Caco-2 (cell line): ENCODE results near the gene SLC27A4. TPM values are rescaled to one million over a fixed set of nuclear protein-coding genes. Genes with fewer than 3 reads are reported as not detected.

Source experiments
- BruUV-seq: library from RNA; stranded (reverse); fragments of 400-500 nt; replicated peaks from 2 replicates; lab custom pipeline; 2021; lab: Mats Ljungman, UMichigan
- CTCF ChIA-PET: fragments of 300-600 bp; sonication (Branson Sonifier 250); formaldehyde crosslinking; loops from one replicate; lab custom pipeline; 2022; ENCODE audit warnings: antibody characterized with exemption; lab: Charles Lee
- POLR2A ChIA-PET: fragments of 300-600 bp; sonication (Branson Sonifier 250); formaldehyde crosslinking; loops from one replicate; lab custom pipeline; 2022; ENCODE audit warnings: antibody characterized with exemption; lab: Charles Lee
- DNase-seq, 2 experiments: peaks; one replicate each; pipeline versions ENCODE4 v3.0.0 to v3.0.0-alpha.2; 2020 to 2022
- H3K27me3 ChIP-seq: replicated peaks from 2 replicates; pipeline ENCODE4 v1.6.0; 2011; ENCODE audit warnings: low read length; ENCODE audit not compliant: control insufficient read depth, insufficient read depth
- H3K36me3 ChIP-seq: 2 replicates; pipeline ENCODE4 v1.5.1; 2011; ENCODE audit warnings: low read length; ENCODE audit not compliant: control insufficient read depth, insufficient read depth
- H3K4me1 ChIP-seq: fragments of 250-450 bp; sonication (Bioruptor Pico); 2 replicates; pipeline ENCODE4 v1.5.1; 2020; ENCODE audit warnings: mild to moderate bottlenecking
- H3K4me3 ChIP-seq: 2 replicates; pipeline ENCODE4 v1.5.1; 2011; ENCODE audit warnings: low read depth, mild to moderate bottlenecking, control low read depth, low read length
- H3K9me3 ChIP-seq: fragments of 250-450 bp; sonication (Bioruptor Pico); 2 replicates; pipeline ENCODE4 v1.5.1; 2020; ENCODE audit warnings: mild to moderate bottlenecking, moderate library complexity
- H3K27ac Mint-ChIP-seq: one replicate; pipeline ENCODE4 v1.8.0; 2022; ENCODE audit warnings: mixed read lengths; ENCODE audit not compliant: unreplicated experiment
- H3K27me3 Mint-ChIP-seq: one replicate; pipeline ENCODE4 v1.8.0; 2022; ENCODE audit warnings: mixed read lengths; ENCODE audit not compliant: insufficient read depth, unreplicated experiment
- H3K36me3 Mint-ChIP-seq: one replicate; pipeline ENCODE4 v1.8.0; 2022; ENCODE audit warnings: mild to moderate bottlenecking, mixed read lengths; ENCODE audit not compliant: insufficient read depth, unreplicated experiment
- H3K4me1 Mint-ChIP-seq: one replicate; pipeline ENCODE4 v1.8.0; 2022; ENCODE audit warnings: low read depth, mixed read lengths; ENCODE audit not compliant: unreplicated experiment
- H3K4me3 Mint-ChIP-seq: one replicate; pipeline ENCODE4 v1.8.0; 2022; ENCODE audit warnings: mild to moderate bottlenecking, moderate library complexity, mixed read lengths; ENCODE audit not compliant: unreplicated experiment
- H3K9me3 Mint-ChIP-seq: one replicate; pipeline ENCODE4 v1.8.0; 2022; ENCODE audit warnings: mixed read lengths; ENCODE audit not compliant: unreplicated experiment
- intact Hi-C: fragments of 100-400 bp; cut with micrococcal nuclease; formaldehyde crosslinking; loops from one replicate; pipeline ENCODE4 v1.10.0; 2022; ENCODE audit not compliant: unreplicated experiment
- total RNA-seq: library from RNA; stranded (reverse); gene quantifications from 2 replicates; pipeline ENCODE4 v1.2.3, GENCODE V29; 2022
- TF ChIP-seq, protein P1 (sequence below), 2 experiments: fragments of 200-600 bp in 1 of 2; IDR thresholded peaks; 1 replicate in 1 of 2; 2 replicates in 1 of 2; pipeline versions ENCODE4 v1.5.1 to v1.8.0; 2011 to 2022; ENCODE audit warnings: antibody characterized with exemption in 1 of 2, control low read depth in 1 of 2, inconsistent platforms in 1 of 2, low read depth in 1 of 2, low read length in 1 of 2, mild to moderate bottlenecking in 1 of 2, moderate library complexity in 1 of 2; ENCODE audit not compliant: insufficient read depth in 1 of 2, severe bottlenecking in 1 of 2, unreplicated experiment in 1 of 2

Gene SLC27A4
- total RNA-seq, 1 experiment from 2014 or later, result 22.8 TPM

DNA sequence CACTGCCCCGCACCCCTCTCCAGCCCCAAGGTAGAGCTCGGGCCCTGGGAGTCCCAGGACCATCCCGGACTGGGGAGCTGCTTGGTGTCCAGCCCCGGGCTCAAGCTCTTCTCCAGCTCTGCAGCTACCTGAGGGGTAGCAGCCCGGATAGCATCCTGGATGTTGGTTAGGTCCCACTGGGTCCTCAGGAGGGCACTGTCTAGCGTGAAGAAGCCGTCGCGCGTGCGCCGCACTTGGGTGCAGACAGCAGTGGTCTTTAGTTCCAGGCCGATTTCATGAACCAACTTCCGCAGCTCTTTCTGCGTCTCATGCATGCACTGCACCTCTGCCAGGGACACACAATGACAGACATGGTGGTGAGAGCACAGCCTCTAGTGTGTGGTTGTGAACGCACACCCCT lies 30.8 kb upstream of the SLC27A4 start:
- H3K27ac Mint-ChIP-seq, result no peak overlapping the region
- H3K27me3 ChIP-seq, result no peaks in the 10 kb centered on the region
- no peaks in the 10 kb centered on the region for H3K4me1 Mint-ChIP-seq
- no peaks in the 10 kb centered on the region for H3K4me1 ChIP-seq
- peaks cover 49% of the 10 kb centered on the region for H3K36me3 Mint-ChIP-seq
- CTCF ChIA-PET, result interaction anchor here (0.5 to 0.7 kb wide), 2 partner anchors 62 to 1050 kb away, joined by 3 to 5 read pairs; partner anchors contain the start of gene URM1
- TF ChIP-seq, protein P1, sequence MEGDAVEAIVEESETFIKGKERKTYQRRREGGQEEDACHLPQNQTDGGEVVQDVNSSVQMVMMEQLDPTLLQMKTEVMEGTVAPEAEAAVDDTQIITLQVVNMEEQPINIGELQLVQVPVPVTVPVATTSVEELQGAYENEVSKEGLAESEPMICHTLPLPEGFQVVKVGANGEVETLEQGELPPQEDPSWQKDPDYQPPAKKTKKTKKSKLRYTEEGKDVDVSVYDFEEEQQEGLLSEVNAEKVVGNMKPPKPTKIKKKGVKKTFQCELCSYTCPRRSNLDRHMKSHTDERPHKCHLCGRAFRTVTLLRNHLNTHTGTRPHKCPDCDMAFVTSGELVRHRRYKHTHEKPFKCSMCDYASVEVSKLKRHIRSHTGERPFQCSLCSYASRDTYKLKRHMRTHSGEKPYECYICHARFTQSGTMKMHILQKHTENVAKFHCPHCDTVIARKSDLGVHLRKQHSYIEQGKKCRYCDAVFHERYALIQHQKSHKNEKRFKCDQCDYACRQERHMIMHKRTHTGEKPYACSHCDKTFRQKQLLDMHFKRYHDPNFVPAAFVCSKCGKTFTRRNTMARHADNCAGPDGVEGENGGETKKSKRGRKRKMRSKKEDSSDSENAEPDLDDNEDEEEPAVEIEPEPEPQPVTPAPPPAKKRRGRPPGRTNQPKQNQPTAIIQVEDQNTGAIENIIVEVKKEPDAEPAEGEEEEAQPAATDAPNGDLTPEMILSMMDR (IDR thresholded peaks at IDR 0.05; ENCODE audit: insufficient read depth in 1 of 2, low read depth in 1 of 2, low read length in 1 of 2, severe bottlenecking in 1 of 2, unreplicated experiment in 1 of 2), result no peak
- H3K9me3 Mint-ChIP-seq, result no peaks in the 10 kb centered on the region
- intact Hi-C loops, result no loop called here
- no peak overlapping the region for H3K4me3 ChIP-seq
- no peak for DNase-seq
- H3K27me3 Mint-ChIP-seq, result no peaks in the 10 kb centered on the region
- peaks cover 1% of the 10 kb centered on the region; the same call in 1 of the 2 replicates for H3K36me3 ChIP-seq
- no peaks in the 10 kb centered on the region for H3K9me3 ChIP-seq
- POLR2A ChIA-PET, result no interaction called here
- H3K4me3 Mint-ChIP-seq, result no peak overlapping the region
- BruUV-seq, result no TSS peak

DNA sequence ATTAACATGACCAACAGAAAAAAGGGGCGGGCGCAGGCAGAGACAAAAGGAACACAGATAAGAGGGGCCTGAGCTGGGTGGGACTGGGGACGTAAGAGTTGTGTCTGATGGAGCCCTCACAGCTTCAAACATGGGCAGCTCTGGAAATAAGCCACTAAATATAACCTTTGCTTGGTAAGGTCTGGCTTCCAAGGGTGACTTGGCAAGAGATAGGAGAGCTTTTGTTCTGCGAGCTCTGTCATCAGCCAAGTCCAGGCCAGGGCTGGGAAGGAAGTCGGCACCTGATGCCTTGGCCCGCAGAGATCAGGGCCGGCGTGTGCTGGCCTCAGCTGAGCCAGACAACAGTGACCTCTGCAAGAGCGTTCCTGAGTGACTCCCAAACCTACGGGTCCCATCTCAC lies 29.9 kb upstream of the SLC27A4 start:
- H3K36me3 ChIP-seq, result peaks cover 3% of the 10 kb centered on the region; the same call in 1 of the 2 replicates
- H3K36me3 Mint-ChIP-seq, result peaks cover 49% of the 10 kb centered on the region

DNA sequence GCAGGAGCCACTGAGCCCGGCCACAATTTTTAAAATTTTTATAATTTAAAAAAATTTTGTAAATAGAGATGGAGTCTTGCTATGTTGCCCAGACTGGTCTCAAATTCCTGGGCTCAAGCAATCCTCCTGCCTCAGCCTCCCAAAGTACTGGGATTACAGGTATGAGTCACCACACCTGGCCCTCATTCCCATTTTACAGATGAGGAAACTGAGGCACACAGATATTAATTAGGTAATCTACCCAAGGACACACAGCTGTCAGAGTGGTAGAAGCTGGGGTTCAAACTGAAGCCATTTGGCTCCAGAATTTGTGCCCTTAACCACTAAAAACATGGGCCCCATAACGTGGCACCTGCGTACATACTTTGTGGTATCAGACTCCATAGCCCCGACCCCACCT lies 25.6 kb upstream of the SLC27A4 start:
- CTCF ChIA-PET, result interaction anchor here (0.6 kb wide), 1 partner anchor 52 kb away, joined by 6 read pairs; no protein-coding TSS in a partner anchor
- no TSS peak for BruUV-seq
- no peaks in the 10 kb centered on the region for H3K27me3 ChIP-seq
- H3K4me1 ChIP-seq, result no peaks in the 10 kb centered on the region
- no peak overlapping the region for H3K4me3 ChIP-seq
- no peaks in the 10 kb centered on the region for H3K4me1 Mint-ChIP-seq
- H3K4me3 Mint-ChIP-seq, result no peak overlapping the region
- H3K36me3 Mint-ChIP-seq, result peaks cover 35% of the 10 kb centered on the region
- peaks cover 4% of the 10 kb centered on the region; the same call in 1 of the 2 replicates for H3K36me3 ChIP-seq
- POLR2A ChIA-PET, result no interaction called here
- no peak overlapping the region for H3K27ac Mint-ChIP-seq
- no peaks in the 10 kb centered on the region for H3K9me3 ChIP-seq
- DNase-seq, result no peak
- TF ChIP-seq, protein P1 (IDR thresholded peaks at IDR 0.05; ENCODE audit: insufficient read depth in 1 of 2, low read depth in 1 of 2, low read length in 1 of 2, severe bottlenecking in 1 of 2, unreplicated experiment in 1 of 2), result no peak
- intact Hi-C loops, result no loop called here
- no peaks in the 10 kb centered on the region for H3K9me3 Mint-ChIP-seq
- H3K27me3 Mint-ChIP-seq, result no peaks in the 10 kb centered on the region

More for the DNA sequence above, 29.9 kb upstream of the SLC27A4 start:
- ChIA-PET CTCF (interaction anchor here (0.6 to 1.7 kb wide), 3 partner anchors 31 to 127 kb away, joined by 3 to 4 read pairs (median 3); no protein-coding TSS in a partner anchor), POLR2A (no interaction called here)
- TF ChIP-seq, protein P1 (IDR thresholded peaks at IDR 0.05; ENCODE audit: insufficient read depth in 1 of 2, low read depth in 1 of 2, low read length in 1 of 2, severe bottlenecking in 1 of 2, unreplicated experiment in 1 of 2), result no peak
- BruUV-seq, result no TSS peak
- intact Hi-C loops, result no loop called here
- DNase-seq, result no peak
- Mint-ChIP-seq H3K27ac (no peak overlapping the region), H3K4me3 (no peak overlapping the region), H3K27me3 (no peaks in the 10 kb centered on the region), H3K4me1 (no peaks in the 10 kb centered on the region), H3K9me3 (no peaks in the 10 kb centered on the region)
- Histone ChIP-seq H3K4me1 (no peaks in the 10 kb centered on the region), H3K4me3 (no peak overlapping the region), H3K9me3 (no peaks in the 10 kb centered on the region), H3K27me3 (no peaks in the 10 kb centered on the region)
